ENCODE data around the gene EFNA5.

EFNA5 gene

DNA sequence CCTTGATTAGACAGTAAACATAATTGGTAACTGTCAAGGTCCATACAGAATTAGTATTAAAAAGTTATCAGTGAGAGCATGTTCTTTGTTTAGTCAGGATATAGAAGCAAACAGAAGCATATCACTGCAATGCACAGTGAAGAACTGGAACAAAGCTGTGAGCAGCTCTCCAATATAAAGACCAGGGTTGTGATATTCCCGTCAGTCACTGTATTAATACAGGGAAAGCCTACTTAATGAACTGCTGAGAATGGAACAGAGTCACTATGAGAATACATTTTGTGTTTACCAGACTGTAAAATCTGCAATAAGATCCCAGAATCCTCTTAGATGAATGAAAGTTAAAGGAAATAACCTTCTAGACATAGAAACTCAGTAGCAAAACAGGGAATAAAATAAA, 58.2 kb downstream of the EFNA5 start:
- H3K4me1 ChIP-seq (ENCODE audit: control insufficient read depth, insufficient read depth, low read length) = peaks cover 35% of the 10 kb centered on the region
- TF ChIP-seq ZNF366 (tag by site-specific recombination; conservative IDR thresholded peaks at IDR 0.05) (no peak), ZNF560 (tag by site-specific recombination; IDR thresholded peaks at IDR 0.05; ENCODE audit: borderline replicate concordance) (no peak), ZNF792 (tag by site-specific recombination; IDR thresholded peaks at IDR 0.05) (no peak), ZBTB1 (tag by site-specific recombination; IDR thresholded peaks at IDR 0.05) (no peak)
- TF ChIP-seq, protein P1, sequence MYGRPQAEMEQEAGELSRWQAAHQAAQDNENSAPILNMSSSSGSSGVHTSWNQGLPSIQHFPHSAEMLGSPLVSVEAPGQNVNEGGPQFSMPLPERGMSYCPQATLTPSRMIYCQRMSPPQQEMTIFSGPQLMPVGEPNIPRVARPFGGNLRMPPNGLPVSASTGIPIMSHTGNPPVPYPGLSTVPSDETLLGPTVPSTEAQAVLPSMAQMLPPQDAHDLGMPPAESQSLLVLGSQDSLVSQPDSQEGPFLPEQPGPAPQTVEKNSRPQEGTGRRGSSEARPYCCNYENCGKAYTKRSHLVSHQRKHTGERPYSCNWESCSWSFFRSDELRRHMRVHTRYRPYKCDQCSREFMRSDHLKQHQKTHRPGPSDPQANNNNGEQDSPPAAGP (tag by site-specific recombination; IDR thresholded peaks at IDR 0.05) = no peak
- TF ChIP-seq, protein P2, sequence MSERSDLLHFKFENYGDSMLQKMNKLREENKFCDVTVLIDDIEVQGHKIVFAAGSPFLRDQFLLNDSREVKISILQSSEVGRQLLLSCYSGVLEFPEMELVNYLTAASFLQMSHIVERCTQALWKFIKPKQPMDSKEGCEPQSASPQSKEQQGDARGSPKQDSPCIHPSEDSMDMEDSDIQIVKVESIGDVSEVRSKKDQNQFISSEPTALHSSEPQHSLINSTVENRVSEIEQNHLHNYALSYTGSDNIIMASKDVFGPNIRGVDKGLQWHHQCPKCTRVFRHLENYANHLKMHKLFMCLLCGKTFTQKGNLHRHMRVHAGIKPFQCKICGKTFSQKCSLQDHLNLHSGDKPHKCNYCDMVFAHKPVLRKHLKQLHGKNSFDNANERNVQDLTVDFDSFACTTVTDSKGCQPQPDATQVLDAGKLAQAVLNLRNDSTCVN (tag by site-specific recombination; optimal IDR thresholded peaks at IDR 0.05) = no peak
- no peak overlapping the region for H3K27ac ChIP-seq (ENCODE audit: extremely low read depth, low read depth, low read length)
- H3K4me3 ChIP-seq (ENCODE audit: low read depth, low read length) = no peak overlapping the region
- ChIA-PET POLR2A (no interaction called here), CTCF (no interaction called here)
- no peaks in the 10 kb centered on the region for H3K9me3 ChIP-seq (ENCODE audit: control insufficient read depth, insufficient read depth, low read depth, low read length)
- no peaks in the 10 kb centered on the region for H3K36me3 ChIP-seq (ENCODE audit: control insufficient read depth in 2 of 2, insufficient read depth in 1 of 2, low read length in 2 of 2)

DNA sequence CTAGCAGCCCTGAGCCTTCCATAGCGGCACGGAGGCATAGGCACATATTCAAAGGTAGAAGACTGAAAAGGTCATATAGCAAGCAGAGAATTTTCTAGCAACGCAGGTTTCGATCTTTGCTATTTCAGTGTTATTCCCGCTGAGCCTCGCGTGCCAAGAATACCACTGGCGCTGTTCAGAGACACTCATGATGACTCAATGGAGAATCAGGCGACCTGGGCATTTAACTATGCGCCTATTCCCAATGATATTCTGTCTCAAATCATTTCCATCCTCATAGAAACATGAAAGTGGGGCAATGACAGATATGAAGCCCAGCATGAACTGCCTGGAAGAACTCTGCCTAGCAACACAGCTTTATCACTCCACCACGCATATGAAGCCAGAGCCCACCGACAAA, 59.9 kb downstream of the EFNA5 start:
- POLR2A ChIA-PET = no interaction called here
- CTCF ChIA-PET = interaction anchor here (0.6 kb wide), 1 partner anchor 63 kb away, joined by 5 read pairs; no protein-coding TSS in a partner anchor
- H3K27ac ChIP-seq (ENCODE audit: extremely low read depth, low read depth, low read length) = no peak overlapping the region

DNA sequence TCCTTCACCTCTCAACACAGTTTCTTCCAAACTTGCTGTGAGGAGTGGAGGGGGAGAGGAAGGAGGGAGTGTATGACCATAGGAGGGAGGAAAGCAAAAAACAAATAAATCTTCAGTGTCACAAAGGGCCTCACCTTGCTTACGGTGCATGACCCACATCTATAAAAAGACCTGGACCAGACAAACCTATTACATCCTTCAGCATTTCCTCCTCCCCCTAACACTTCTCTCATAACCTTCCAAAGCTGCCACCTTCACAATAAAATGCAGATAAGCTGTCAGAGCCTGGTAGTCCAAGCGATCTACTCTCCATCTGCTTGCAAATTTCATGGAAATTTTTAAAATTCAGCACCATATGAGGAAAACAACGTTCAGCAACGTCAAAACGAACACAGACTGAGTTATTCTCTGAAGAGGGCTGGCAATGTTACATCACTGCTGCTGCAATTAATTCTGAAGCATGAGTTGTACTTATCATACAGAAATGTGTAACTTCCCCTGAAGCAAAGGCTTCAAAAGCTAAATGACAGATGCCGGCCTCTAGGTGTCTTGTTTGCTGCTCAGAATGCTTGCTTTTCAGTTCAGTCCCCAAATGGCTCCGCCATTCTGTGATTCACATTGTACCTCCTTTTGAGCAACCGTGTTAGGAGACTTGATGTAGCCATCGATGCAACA, 62.9 kb downstream of the EFNA5 start:
- Histone ChIP-seq H3K9me3 (ENCODE audit: control insufficient read depth, insufficient read depth, low read depth, low read length) (no peaks in the 10 kb centered on the region), H3K4me1 (ENCODE audit: control insufficient read depth, insufficient read depth, low read length) (peaks cover 46% of the 10 kb centered on the region), H3K27ac (ENCODE audit: extremely low read depth, low read depth, low read length) (no peak overlapping the region), H3K36me3 (ENCODE audit: control insufficient read depth in 2 of 2, insufficient read depth in 1 of 2, low read length in 2 of 2) (no peaks in the 10 kb centered on the region), H3K4me3 (ENCODE audit: low read depth, low read length) (no peak overlapping the region)
- ChIA-PET CTCF (interaction anchor here (1.1 kb wide), 1 partner anchor 17 kb away, joined by 4 read pairs; no protein-coding TSS in a partner anchor), POLR2A (no interaction called here)
- TF ChIP-seq, protein P3, sequence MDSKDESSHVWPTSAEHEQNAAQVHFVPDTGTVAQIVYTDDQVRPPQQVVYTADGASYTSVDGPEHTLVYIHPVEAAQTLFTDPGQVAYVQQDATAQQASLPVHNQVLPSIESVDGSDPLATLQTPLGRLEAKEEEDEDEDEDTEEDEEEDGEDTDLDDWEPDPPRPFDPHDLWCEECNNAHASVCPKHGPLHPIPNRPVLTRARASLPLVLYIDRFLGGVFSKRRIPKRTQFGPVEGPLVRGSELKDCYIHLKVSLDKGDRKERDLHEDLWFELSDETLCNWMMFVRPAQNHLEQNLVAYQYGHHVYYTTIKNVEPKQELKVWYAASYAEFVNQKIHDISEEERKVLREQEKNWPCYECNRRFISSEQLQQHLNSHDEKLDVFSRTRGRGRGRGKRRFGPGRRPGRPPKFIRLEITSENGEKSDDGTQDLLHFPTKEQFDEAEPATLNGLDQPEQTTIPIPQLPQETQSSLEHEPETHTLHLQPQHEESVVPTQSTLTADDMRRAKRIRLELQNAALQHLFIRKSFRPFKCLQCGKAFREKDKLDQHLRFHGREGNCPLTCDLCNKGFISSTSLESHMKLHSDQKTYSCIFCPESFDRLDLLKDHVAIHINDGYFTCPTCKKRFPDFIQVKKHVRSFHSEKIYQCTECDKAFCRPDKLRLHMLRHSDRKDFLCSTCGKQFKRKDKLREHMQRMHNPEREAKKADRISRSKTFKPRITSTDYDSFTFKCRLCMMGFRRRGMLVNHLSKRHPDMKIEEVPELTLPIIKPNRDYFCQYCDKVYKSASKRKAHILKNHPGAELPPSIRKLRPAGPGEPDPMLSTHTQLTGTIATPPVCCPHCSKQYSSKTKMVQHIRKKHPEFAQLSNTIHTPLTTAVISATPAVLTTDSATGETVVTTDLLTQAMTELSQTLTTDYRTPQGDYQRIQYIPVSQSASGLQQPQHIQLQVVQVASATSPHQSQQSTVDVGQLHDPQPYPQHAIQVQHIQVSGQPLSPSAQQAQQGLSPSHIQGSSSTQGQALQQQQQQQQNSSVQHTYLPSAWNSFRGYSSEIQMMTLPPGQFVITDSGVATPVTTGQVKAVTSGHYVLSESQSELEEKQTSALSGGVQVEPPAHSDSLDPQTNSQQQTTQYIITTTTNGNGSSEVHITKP (tag by site-specific recombination; IDR thresholded peaks at IDR 0.05) = no peak; the same call in 1 of the 2 replicates
- TF ChIP-seq, protein P4, sequence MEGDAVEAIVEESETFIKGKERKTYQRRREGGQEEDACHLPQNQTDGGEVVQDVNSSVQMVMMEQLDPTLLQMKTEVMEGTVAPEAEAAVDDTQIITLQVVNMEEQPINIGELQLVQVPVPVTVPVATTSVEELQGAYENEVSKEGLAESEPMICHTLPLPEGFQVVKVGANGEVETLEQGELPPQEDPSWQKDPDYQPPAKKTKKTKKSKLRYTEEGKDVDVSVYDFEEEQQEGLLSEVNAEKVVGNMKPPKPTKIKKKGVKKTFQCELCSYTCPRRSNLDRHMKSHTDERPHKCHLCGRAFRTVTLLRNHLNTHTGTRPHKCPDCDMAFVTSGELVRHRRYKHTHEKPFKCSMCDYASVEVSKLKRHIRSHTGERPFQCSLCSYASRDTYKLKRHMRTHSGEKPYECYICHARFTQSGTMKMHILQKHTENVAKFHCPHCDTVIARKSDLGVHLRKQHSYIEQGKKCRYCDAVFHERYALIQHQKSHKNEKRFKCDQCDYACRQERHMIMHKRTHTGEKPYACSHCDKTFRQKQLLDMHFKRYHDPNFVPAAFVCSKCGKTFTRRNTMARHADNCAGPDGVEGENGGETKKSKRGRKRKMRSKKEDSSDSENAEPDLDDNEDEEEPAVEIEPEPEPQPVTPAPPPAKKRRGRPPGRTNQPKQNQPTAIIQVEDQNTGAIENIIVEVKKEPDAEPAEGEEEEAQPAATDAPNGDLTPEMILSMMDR (tag by site-specific recombination; IDR thresholded peaks at IDR 0.05) = no peak
- no peak for TF ChIP-seq ZNF677 (tag by site-specific recombination; IDR thresholded peaks at IDR 0.05)

More for the DNA sequence above, 59.9 kb downstream of the EFNA5 start:
- Histone ChIP-seq H3K4me3 (ENCODE audit: low read depth, low read length) (no peak overlapping the region), H3K36me3 (ENCODE audit: control insufficient read depth in 2 of 2, insufficient read depth in 1 of 2, low read length in 2 of 2) (no peaks in the 10 kb centered on the region), H3K9me3 (ENCODE audit: control insufficient read depth, insufficient read depth, low read depth, low read length) (no peaks in the 10 kb centered on the region), H3K4me1 (ENCODE audit: control insufficient read depth, insufficient read depth, low read length) (peaks cover 36% of the 10 kb centered on the region)
- TF ChIP-seq KLF10 (tag by site-specific recombination; IDR thresholded peaks at IDR 0.05) = no peak
- no peak for TF ChIP-seq ZNF157 (tag by site-specific recombination; IDR thresholded peaks at IDR 0.05)
- no peak for TF ChIP-seq ZNF239 (tag by site-specific recombination; IDR thresholded peaks at IDR 0.05)
- TF ChIP-seq ZNF530 (tag by site-specific recombination; IDR thresholded peaks at IDR 0.05; ENCODE audit: low read depth) = no peak
- no peak for TF ChIP-seq ZNF324 (tag by site-specific recombination; IDR thresholded peaks at IDR 0.05)
- TF ChIP-seq ZNF202 (tag by site-specific recombination; IDR thresholded peaks at IDR 0.05; ENCODE audit: borderline replicate concordance) = no peak
- TF ChIP-seq, protein P5, sequence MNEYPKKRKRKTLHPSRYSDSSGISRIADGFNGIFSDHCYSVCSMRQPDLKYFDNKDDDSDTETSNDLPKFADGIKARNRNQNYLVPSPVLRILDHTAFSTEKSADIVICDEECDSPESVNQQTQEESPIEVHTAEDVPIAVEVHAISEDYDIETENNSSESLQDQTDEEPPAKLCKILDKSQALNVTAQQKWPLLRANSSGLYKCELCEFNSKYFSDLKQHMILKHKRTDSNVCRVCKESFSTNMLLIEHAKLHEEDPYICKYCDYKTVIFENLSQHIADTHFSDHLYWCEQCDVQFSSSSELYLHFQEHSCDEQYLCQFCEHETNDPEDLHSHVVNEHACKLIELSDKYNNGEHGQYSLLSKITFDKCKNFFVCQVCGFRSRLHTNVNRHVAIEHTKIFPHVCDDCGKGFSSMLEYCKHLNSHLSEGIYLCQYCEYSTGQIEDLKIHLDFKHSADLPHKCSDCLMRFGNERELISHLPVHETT (tag by site-specific recombination; IDR thresholded peaks at IDR 0.05) = no peak
- TF ChIP-seq, protein P6, sequence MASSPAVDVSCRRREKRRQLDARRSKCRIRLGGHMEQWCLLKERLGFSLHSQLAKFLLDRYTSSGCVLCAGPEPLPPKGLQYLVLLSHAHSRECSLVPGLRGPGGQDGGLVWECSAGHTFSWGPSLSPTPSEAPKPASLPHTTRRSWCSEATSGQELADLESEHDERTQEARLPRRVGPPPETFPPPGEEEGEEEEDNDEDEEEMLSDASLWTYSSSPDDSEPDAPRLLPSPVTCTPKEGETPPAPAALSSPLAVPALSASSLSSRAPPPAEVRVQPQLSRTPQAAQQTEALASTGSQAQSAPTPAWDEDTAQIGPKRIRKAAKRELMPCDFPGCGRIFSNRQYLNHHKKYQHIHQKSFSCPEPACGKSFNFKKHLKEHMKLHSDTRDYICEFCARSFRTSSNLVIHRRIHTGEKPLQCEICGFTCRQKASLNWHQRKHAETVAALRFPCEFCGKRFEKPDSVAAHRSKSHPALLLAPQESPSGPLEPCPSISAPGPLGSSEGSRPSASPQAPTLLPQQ (tag by site-specific recombination; IDR thresholded peaks at IDR 0.05) = no peak
- TF ChIP-seq ZNF600 (tag by site-specific recombination; IDR thresholded peaks at IDR 0.05) = no peak

All from HEK293 (cell line).